KOPT-K1 (cell line): ENCODE measurements around the gene PDGFC.

ENCODE experiments used
- H3K27ac ChIP-seq: fragments of 200-600 bp; sonication (generic); 2 replicates; pipeline ENCODE4 v1.5.1; 2016; ENCODE audit warnings: antibody characterized with exemption, mild to moderate bottlenecking, low read depth, low read length; ENCODE audit not compliant: poor library complexity, severe bottlenecking
- H3K36me3 ChIP-seq: fragments of 200-600 bp; sonication (generic); 2 replicates; pipeline ENCODE4 v1.5.1; 2017; ENCODE audit warnings: antibody characterized with exemption, mild to moderate bottlenecking, low read length, moderate library complexity; ENCODE audit not compliant: insufficient read depth
- H3K9me3 ChIP-seq: fragments of 200-600 bp; sonication (generic); 2 replicates; pipeline ENCODE4 v1.5.1; 2017; ENCODE audit warnings: antibody characterized with exemption, low read length, mild to moderate bottlenecking; ENCODE audit not compliant: insufficient read depth, poor library complexity, severe bottlenecking

PDGFC gene

GRCh38 chr4:156915221-156915620, 56.4 kb downstream of the PDGFC start:
- Histone ChIP-seq H3K9me3 (no peaks in the 10 kb centered on the region), H3K27ac (no peak overlapping the region), H3K36me3 (no peaks in the 10 kb centered on the region)

- H3K9me3 ChIP-seq: no peaks in the 10 kb centered on the region
- no peak overlapping the region for H3K27ac ChIP-seq
- no peaks in the 10 kb centered on the region for H3K36me3 ChIP-seq
Measured at GRCh38 chr4:156913234-156913633, 58.4 kb downstream of the PDGFC start.

DNA sequence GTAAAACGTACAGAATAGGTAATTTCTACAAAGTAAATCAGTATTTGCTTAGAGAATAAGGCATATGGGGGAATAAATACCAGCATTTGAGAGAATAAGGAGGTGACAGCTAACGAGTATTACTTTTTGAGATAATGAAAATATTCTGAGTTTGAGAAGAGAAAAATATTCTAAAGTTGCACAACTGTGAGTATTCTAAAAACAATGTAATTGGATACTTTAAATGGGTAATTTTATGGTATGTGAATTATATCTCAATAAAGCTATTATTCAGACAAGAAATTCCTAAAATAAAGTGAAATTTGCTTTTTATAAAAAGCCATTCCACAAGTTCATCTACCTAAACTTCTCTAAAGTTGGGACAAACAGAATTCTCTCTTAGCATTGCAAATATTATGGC, 62.6 kb downstream of the PDGFC start:
- Histone ChIP-seq H3K9me3 (no peaks in the 10 kb centered on the region), H3K36me3 (no peaks in the 10 kb centered on the region), H3K27ac (no peak overlapping the region)

- Histone ChIP-seq H3K27ac (no peak overlapping the region), H3K36me3 (no peaks in the 10 kb centered on the region), H3K9me3 (no peaks in the 10 kb centered on the region)
Measured at GRCh38 chr4:156906325-156906724, 65.3 kb downstream of the PDGFC start.

DNA sequence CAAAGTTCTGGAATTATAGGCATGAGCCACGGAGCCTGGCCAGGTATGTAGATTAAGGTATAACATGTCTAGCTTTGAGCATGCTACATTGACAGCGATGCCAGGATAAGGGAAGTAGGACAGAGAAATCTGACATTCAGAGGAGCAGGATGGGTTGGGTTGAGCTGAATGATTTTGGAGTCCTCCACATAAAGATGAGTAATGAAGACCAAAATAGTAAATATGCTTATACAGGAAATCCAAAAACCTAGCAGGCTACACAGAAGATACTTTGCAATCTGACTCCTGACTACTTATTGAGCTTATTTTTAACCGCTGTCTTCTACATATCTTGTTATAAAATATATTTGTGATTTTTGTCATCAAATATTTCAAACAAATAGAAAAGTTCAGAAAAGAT, 69.7 kb downstream of the PDGFC start:
- Histone ChIP-seq H3K36me3 (no peaks in the 10 kb centered on the region), H3K9me3 (no peaks in the 10 kb centered on the region), H3K27ac (no peak overlapping the region)

DNA sequence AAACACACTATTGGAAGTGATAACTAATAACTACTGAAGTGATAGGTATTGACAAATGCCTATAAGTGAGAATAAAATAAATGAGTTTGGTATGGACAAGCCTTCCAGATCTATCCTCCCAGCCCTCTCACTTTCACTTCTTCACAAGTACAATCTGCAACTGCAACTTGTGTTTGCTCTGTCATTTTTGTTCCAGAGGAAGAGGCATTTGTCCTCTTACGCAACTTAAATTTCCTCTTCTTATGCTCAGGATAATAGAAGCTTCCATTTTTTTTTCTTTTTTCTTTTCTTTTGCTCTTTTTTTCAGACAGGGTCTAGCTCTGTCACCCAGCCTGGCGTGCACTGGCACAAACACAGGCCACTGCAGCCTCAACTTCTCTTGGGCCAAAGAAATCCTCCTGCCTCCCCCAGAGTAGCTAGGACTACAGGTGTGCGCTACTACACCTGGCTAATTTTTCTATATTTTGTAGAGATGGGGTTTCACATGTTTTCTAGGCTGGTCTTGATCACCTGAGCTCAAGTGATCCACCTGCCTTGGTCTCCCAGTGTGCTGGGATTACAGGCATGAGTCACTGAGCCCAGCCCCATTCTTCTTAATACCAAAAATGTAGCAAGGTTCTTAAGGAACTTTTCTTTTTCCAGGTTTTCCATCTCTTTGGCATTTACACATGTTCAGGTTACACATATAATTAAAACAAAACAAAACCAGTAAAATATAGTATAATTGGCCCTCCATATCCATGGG, 73.1 kb downstream of the PDGFC start:
- H3K27ac ChIP-seq: no peak overlapping the region
- H3K9me3 ChIP-seq: no peaks in the 10 kb centered on the region
- no peaks in the 10 kb centered on the region for H3K36me3 ChIP-seq

GRCh38 chr4:156896527-156896926, 75.1 kb downstream of the PDGFC start:
- H3K36me3 ChIP-seq: no peaks in the 10 kb centered on the region
- no peak overlapping the region for H3K27ac ChIP-seq
- no peaks in the 10 kb centered on the region for H3K9me3 ChIP-seq

GRCh38 chr4:156894234-156894633, 77.4 kb downstream of the PDGFC start:
- H3K36me3 ChIP-seq: no peaks in the 10 kb centered on the region
- no peak overlapping the region for H3K27ac ChIP-seq

GRCh38 chr4:156892805-156893204, 78.8 kb downstream of the PDGFC start:
- no peak overlapping the region for H3K27ac ChIP-seq
- H3K36me3 ChIP-seq: no peaks in the 10 kb centered on the region
- H3K9me3 ChIP-seq: no peaks in the 10 kb centered on the region

More at GRCh38 chr4:156894234-156894633, 77.4 kb downstream of the PDGFC start:
- H3K9me3 ChIP-seq: no peaks in the 10 kb centered on the region

- no peak overlapping the region for H3K27ac ChIP-seq
- H3K36me3 ChIP-seq: no peaks in the 10 kb centered on the region
- H3K9me3 ChIP-seq: no peaks in the 10 kb centered on the region
Measured at GRCh38 chr4:156889616-156890594, 81.7 kb downstream of the PDGFC start.

- Histone ChIP-seq H3K27ac (no peak overlapping the region), H3K36me3 (no peaks in the 10 kb centered on the region), H3K9me3 (no peaks in the 10 kb centered on the region)
Measured at GRCh38 chr4:156888762-156889161, 82.8 kb downstream of the PDGFC start.

- Histone ChIP-seq H3K36me3 (no peaks in the 10 kb centered on the region), H3K9me3 (no peaks in the 10 kb centered on the region), H3K27ac (no peak overlapping the region)
Measured at GRCh38 chr4:156886481-156886880, 85.1 kb downstream of the PDGFC start.

DNA sequence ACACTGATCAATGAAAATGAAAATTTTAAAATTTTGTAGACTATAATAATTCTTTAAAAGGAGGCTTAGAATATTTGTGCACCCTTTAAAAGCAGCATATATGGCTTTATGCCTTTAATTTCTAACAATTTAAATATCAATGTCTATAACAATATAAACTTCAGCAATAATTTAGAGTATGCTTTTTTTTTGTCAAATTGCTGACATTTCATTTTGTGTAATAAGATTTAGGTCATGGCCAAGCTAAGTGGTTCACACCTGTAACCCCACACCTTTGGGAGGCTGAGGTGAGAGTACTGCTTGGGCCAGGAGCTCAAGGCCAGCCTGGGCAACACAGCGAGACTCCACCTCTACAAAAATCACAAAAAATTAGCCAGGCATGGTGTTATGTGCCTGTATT, 86.2 kb downstream of the PDGFC start:
- H3K9me3 ChIP-seq: no peaks in the 10 kb centered on the region
- H3K27ac ChIP-seq: no peak overlapping the region
- no peaks in the 10 kb centered on the region for H3K36me3 ChIP-seq

- Histone ChIP-seq H3K36me3 (no peaks in the 10 kb centered on the region), H3K27ac (no peak overlapping the region), H3K9me3 (no peaks in the 10 kb centered on the region)
Measured at GRCh38 chr4:156884183-156884582, 87.4 kb downstream of the PDGFC start.

- Histone ChIP-seq H3K27ac (no peak overlapping the region), H3K36me3 (no peaks in the 10 kb centered on the region), H3K9me3 (no peaks in the 10 kb centered on the region)
Measured at GRCh38 chr4:156875704-156876103, 95.9 kb downstream of the PDGFC start.
